ENCODE results near the gene CFAP46. TPM values are rescaled to one million over a fixed set of nuclear protein-coding genes. Genes with fewer than 3 reads are reported as not detected.

Gene CFAP46
- total and polyA plus RNA-seq, 2 experiments from 2014 or later, result 3.1 to 5.4 TPM

DNA sequence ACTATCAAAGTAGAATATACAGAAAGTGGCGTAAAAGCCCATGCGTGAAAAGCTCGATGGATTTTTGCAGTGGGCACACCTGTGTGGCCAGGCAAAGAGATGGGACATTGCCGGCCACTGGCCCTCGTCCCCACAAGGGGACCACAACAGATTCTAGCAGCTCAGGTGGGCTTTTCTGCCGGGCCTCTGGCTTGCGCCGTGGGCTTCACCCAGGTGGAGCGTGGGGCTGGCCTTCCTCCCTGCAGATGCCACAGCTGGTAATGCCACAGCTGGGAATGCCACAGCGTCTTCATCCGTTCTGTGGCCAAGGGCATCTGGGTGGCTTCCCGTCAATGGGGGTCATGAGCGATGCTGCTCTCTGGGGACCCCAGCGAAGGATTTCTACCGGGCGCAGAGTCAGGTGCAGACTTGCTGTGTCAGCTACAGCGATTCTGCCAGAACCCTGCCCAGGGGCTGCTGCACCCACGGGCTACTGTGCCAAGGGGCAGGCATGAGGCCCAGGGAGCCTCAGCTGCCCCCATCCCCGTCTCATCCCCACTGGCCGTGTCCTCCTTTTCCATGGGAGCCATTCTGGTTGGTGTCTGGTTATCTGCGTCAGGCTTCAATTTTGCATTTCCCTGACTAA is 103.9 kb downstream of the CFAP46 start:
- H3K4me2 ChIP-seq, result no peak overlapping the region
- H3K36me3 ChIP-seq (ENCODE audit: insufficient read depth), result no peaks in the 10 kb centered on the region
- H3K4me3 Mint-ChIP-seq, result no peak overlapping the region
- H3K36me3 Mint-ChIP-seq (ENCODE audit: low read depth), result peaks cover 11% of the 10 kb centered on the region; the same call in 2 of the 3 replicates
- H3K27me3 ChIP-seq (ENCODE audit: insufficient read depth), result no peaks in the 10 kb centered on the region
- H3K27ac ChIP-seq (ENCODE audit: low read depth), result no peak overlapping the region
- TF ChIP-seq, protein P1, sequence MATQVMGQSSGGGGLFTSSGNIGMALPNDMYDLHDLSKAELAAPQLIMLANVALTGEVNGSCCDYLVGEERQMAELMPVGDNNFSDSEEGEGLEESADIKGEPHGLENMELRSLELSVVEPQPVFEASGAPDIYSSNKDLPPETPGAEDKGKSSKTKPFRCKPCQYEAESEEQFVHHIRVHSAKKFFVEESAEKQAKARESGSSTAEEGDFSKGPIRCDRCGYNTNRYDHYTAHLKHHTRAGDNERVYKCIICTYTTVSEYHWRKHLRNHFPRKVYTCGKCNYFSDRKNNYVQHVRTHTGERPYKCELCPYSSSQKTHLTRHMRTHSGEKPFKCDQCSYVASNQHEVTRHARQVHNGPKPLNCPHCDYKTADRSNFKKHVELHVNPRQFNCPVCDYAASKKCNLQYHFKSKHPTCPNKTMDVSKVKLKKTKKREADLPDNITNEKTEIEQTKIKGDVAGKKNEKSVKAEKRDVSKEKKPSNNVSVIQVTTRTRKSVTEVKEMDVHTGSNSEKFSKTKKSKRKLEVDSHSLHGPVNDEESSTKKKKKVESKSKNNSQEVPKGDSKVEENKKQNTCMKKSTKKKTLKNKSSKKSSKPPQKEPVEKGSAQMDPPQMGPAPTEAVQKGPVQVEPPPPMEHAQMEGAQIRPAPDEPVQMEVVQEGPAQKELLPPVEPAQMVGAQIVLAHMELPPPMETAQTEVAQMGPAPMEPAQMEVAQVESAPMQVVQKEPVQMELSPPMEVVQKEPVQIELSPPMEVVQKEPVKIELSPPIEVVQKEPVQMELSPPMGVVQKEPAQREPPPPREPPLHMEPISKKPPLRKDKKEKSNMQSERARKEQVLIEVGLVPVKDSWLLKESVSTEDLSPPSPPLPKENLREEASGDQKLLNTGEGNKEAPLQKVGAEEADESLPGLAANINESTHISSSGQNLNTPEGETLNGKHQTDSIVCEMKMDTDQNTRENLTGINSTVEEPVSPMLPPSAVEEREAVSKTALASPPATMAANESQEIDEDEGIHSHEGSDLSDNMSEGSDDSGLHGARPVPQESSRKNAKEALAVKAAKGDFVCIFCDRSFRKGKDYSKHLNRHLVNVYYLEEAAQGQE (IDR thresholded peaks at IDR 0.05; ENCODE audit: unreplicated experiment), result no peak
- TF ChIP-seq ZNF114 (CRISPR knock-in tag; IDR thresholded peaks at IDR 0.05) (no peak), JUNB (IDR thresholded peaks at IDR 0.05; ENCODE audit: unreplicated experiment) (no peak), CREB1 (CRISPR knock-in tag; IDR thresholded peaks at IDR 0.05; ENCODE audit: low read depth) (no peak), STAT1 (IDR thresholded peaks at IDR 0.05; ENCODE audit: unreplicated experiment) (no peak), POLR2AphosphoS5 (IDR thresholded peaks at IDR 0.05; ENCODE audit: low read depth) (no peak), EZH2 (IDR thresholded peaks at IDR 0.05; ENCODE audit: low read depth, unreplicated experiment) (no peak), ZNF331 (CRISPR knock-in tag; IDR thresholded peaks at IDR 0.05; ENCODE audit: low read depth) (no peak), ETS1 (IDR thresholded peaks at IDR 0.05) (no peak), ZNF462 (CRISPR knock-in tag; IDR thresholded peaks at IDR 0.05) (no peak), EZH2phosphoT487 (IDR thresholded peaks at IDR 0.05; ENCODE audit: unreplicated experiment) (no peak)
- H3K4me3 ChIP-seq, result no peak overlapping the region
- DNase-seq (ENCODE audit: low spot score) (no peak), ATAC-seq (no peak)
- peaks cover 5% of the 10 kb centered on the region for H3K27me3 Mint-ChIP-seq (ENCODE audit: insufficient read depth, low read depth, poor library complexity)
- no peaks in the 10 kb centered on the region; the same call in 1 of the 2 replicates for H4K20me1 ChIP-seq (replicated peaks; ENCODE audit: insufficient read depth)
- no peaks in the 10 kb centered on the region for H3K9me2 ChIP-seq (ENCODE audit: insufficient read depth)
- no peak overlapping the region for H2AFZ ChIP-seq
- no peaks in the 10 kb centered on the region for H3K79me2 ChIP-seq (replicated peaks; ENCODE audit: insufficient read depth)
- no peaks in the 10 kb centered on the region for H3K4me1 Mint-ChIP-seq
- H3K4me1 ChIP-seq (ENCODE audit: insufficient read depth), result no peaks in the 10 kb centered on the region
- peaks cover 24% of the 10 kb centered on the region for H3K9me3 Mint-ChIP-seq
- H3K27ac Mint-ChIP-seq, result no peak overlapping the region
- peaks cover 8% of the 10 kb centered on the region; the same call in 1 of the 2 replicates for H3F3A ChIP-seq (replicated peaks; ENCODE audit: low read depth)
